ENCODE data around the gene SMARCD1. TPM values are rescaled to one million over a fixed set of nuclear protein-coding genes. Genes with fewer than 3 reads are reported as not detected.

The SMARCD1 gene
- total and polyA plus RNA-seq, 10 donors, result 17.4 to 85.7 (median 52.6) TPM

- Histone ChIP-seq H3K4me3 (no peak overlapping the region), H3K36me3 (no peaks in the 10 kb centered on the region), H3K4me1 (peaks cover 7 to 37% (median 26%) of the 10 kb centered on the region in 6 donors), H3K27ac (no peak overlapping the region), H3K27me3 (replicated peaks in 1 of 7) (peaks cover 0 to 93% (median 34%) of the 10 kb centered on the region in 7 donors), H3K9me3 (no peaks in the 10 kb centered on the region)
- intact Hi-C loops (cut with DNase I; ENCODE audit: low total_unique reads), result loop anchor here (5.0 to 10.0 kb wide), 3 partner anchors 92 to 285 kb away; no protein-coding TSS in a partner anchor
- 35 to 73% (median 42%) methylated on average over 11 to 12 of the region's 12 CpGs for WGBS, 5 donors
- TF ChIP-seq POLR2AphosphoS5 (IDR thresholded peaks at IDR 0.05), result no peak
- TF ChIP-seq POLR2A (IDR thresholded peaks at IDR 0.05), result no peak
- no peak for TF ChIP-seq CTCF (IDR thresholded peaks at IDR 0.05 in 8 of 11, conservative IDR thresholded peaks at IDR 0.05 in 3 of 11)
- DNase-seq, result no peak
Measured at GRCh38 chr12:50059440-50060119, 25.6 kb upstream of the SMARCD1 start.

GRCh38 chr12:50060120-50060468 lies 25.0 kb upstream of the SMARCD1 start:
- H3K36me3 ChIP-seq, result no peaks in the 10 kb centered on the region
- no peak overlapping the region for H3K27ac ChIP-seq
- 53 to 85% (median 62%) methylated on average over 1 to 4 of the region's 4 CpGs for WGBS, 5 donors
- no peak for DNase-seq
- H3K9me3 ChIP-seq, result no peaks in the 10 kb centered on the region
- intact Hi-C loops (cut with DNase I; ENCODE audit: low total_unique reads), result loop anchor here (10.0 kb wide), 1 partner anchor 195 kb away; no protein-coding TSS in a partner anchor
- peaks cover 7 to 37% (median 26%) of the 10 kb centered on the region in 6 donors for H3K4me1 ChIP-seq
- no peak for TF ChIP-seq POLR2AphosphoS5 (IDR thresholded peaks at IDR 0.05)
- TF ChIP-seq CTCF (IDR thresholded peaks at IDR 0.05 in 8 of 11, conservative IDR thresholded peaks at IDR 0.05 in 3 of 11), result no peak
- no peak for TF ChIP-seq POLR2A (IDR thresholded peaks at IDR 0.05)
- H3K4me3 ChIP-seq, result no peak overlapping the region
- peaks cover 0 to 93% (median 31%) of the 10 kb centered on the region in 7 donors for H3K27me3 ChIP-seq (replicated peaks in 1 of 7)

- H3K9me3 ChIP-seq, result no peaks in the 10 kb centered on the region
- H3K4me1 ChIP-seq, result peaks cover 7 to 30% (median 18%) of the 10 kb centered on the region in 6 donors
- intact Hi-C loops (cut with DNase I; ENCODE audit: low total_unique reads), result loop anchor here (10.0 kb wide), 1 partner anchor 196 kb away; no protein-coding TSS in a partner anchor
- peaks cover 0 to 84% (median 23%) of the 10 kb centered on the region in 7 donors for H3K27me3 ChIP-seq (replicated peaks in 1 of 7)
- no peak overlapping the region for H3K4me3 ChIP-seq
- H3K36me3 ChIP-seq, result no peaks in the 10 kb centered on the region
- WGBS, 5 donors, result 78 to 85% (median 81%) methylated on average over 2 of the region's 2 CpGs
- TF ChIP-seq POLR2A (IDR thresholded peaks at IDR 0.05), result no peak
- no peak for TF ChIP-seq CTCF (IDR thresholded peaks at IDR 0.05 in 8 of 11, conservative IDR thresholded peaks at IDR 0.05 in 3 of 11)
- TF ChIP-seq POLR2AphosphoS5 (IDR thresholded peaks at IDR 0.05), result no peak
- no peak for DNase-seq
- no peak overlapping the region for H3K27ac ChIP-seq
Measured at GRCh38 chr12:50061171-50061570, 24.0 kb upstream of the SMARCD1 start.

- peaks cover 0 to 20% (median 9%) of the 10 kb centered on the region in 6 donors for H3K4me1 ChIP-seq
- TF ChIP-seq POLR2AphosphoS5 (IDR thresholded peaks at IDR 0.05) (no peak), POLR2A (IDR thresholded peaks at IDR 0.05) (no peak), CTCF (IDR thresholded peaks at IDR 0.05 in 8 of 11, conservative IDR thresholded peaks at IDR 0.05 in 3 of 11) (no peak)
- no peak for DNase-seq
- no peaks in the 10 kb centered on the region for H3K36me3 ChIP-seq
- WGBS, 5 donors, result 46 to 64% (median 49%) methylated on average over 6 of the region's 6 CpGs
- no peaks in the 10 kb centered on the region for H3K9me3 ChIP-seq
- intact Hi-C loops (cut with DNase I; ENCODE audit: low total_unique reads), result loop anchor here (10.0 kb wide), 1 partner anchor 197 kb away; no protein-coding TSS in a partner anchor
- H3K4me3 ChIP-seq, result no peak overlapping the region
- H3K27me3 ChIP-seq (replicated peaks in 1 of 7), result peaks cover 0 to 74% (median 14%) of the 10 kb centered on the region in 7 donors
- no peak overlapping the region for H3K27ac ChIP-seq
Measured at GRCh38 chr12:50061946-50062686, 23.0 kb upstream of the SMARCD1 start.
